GM21737 (cell line): ENCODE data around the gene TJP3.

ENCODE experiments used
- ATAC-seq: cut with Tn5 transposase; IDR thresholded peaks from one replicate; pipeline ENCODE4 v1.9.1; 2021; ENCODE audit warnings: mild to moderate bottlenecking, moderate library complexity; ENCODE audit not compliant: unreplicated experiment

Gene TJP3

GRCh38 chr19:3710265-3710812, 2.2 kb downstream of the TJP3 start:
- no peak for ATAC-seq

DNA sequence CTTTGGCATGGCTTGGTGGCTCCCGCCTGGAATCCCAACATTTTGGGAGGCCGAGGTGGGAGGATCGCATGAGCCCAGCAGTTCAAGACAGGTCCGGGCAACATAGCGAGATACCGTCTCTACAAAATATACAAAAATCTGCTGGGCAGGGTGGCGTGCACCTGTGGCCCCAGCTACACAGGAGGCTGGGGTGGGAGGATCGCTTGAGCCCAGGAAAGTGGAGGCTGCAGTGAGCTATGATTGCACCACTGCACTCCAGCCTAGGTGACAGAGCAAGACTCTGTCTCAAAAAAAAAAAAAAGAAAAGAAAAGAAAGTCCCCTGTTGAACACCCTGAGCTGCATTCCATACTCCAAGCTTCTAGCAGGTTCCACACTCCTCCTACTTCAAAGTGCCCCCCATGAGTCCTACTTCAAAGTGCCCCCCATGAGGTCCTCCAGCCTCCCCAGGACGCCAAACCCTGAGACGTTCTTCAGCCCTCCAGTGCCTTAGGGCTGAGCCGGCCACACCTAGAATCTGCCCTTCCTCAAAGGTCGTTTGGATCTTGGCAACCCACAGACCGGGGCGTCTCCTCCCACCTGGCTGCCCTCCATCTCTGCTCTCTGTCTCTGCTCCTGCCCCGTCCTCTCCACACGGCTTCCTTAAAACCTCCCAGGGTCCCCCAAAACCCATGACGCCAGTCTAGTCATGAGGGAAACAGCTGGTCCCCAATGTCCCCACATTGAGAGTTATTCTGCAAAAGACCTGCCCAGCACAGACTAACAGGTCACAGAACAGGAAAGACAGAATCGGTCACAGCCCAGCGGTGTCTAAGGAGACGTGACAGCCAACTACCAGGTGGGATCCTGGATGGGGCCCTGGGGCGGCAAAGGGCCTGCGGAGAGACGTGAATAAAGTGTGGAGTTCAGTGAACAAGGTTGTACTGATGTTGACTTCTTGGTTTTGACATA, 4.8 kb downstream of the TJP3 start:
- ATAC-seq: no peak

GRCh38 chr19:3716147-3716668, 8.0 kb downstream of the TJP3 start:
- ATAC-seq: no peak

DNA sequence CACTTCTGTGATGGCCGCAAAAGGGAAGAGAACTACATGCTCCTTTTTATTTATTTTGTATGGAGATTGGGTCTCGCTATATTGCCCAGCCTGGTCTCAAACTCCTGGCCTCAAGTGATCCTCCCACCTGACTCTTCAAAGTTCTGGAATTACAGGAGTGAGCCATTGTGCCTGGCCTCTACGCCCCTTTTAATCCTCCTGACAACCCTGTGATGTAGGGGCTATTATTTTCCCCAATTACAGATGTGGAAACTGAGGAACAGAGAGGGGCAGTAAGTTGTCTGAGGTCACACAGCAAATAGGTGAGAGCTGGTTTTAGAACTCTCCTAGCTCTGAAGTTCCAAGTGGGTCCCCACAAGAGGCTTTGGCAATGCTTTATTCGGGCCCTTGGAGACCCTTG, 11.7 kb downstream of the TJP3 start:
- no peak for ATAC-seq

DNA sequence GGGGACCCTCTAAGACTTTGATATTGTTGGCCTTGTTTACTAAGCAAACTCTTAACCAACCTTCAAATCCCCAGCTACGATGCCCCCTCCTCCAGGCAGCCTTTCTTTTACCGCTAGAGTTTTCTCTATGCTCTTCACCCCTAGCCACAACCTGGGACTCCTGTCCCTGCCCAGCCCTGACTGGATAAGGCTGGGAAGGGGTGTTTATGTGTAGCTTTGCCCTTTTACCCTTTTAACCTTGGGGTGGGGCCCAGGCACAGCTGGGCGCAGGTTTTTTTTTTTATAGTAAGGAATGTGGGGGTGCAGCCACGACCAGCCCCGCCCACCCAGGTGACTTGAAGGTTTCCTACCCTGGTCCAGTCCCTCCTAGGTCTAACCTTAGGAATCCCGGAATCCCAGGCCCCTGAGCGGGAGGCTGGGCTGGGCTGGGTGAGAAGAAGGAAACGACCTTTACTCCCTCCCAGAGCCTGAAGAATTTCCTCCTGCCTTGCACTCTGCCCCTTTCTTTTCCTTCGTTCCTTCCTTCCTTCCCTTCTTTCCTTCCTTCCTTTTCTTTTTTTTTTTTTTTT, 12.2 kb downstream of the TJP3 start:
- ATAC-seq: no peak

DNA sequence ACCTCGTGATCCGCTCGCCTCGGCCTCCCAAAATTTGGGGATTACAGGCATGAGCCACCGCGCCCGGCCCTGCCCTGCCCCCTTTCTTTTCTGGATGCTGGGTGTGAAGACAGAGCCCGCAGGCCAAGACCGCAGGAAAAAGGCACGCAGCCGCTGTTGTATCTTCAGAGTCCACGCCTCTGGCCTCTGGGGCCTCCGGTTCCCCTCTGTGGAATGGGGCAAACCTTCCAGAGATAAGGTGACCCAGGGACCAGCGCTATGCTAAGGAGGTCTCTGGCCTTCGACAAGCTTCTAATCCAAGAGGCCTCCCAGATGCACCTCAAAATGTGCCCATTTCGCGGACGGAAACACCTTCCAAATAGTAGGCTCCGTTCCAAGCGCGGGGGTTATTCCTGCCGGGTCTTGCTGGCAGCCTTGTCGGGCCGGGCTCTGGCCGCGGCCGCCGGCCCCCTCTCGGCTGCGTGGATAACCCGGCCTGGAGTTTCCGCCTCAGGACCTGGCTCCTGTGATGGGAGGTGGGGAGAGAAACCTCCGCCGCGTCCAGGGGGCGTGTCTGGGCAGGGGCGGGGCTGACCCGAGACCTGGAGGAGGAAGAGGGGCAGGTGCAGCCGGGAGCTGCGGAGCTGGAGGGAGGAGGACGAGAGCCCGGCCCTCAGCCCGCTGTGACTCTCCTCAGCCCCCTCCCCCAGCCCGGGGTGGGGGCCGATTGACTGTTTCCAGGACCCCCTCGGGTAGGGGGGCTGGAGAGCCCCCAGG, 13.1 kb downstream of the TJP3 start:
- ATAC-seq: no peak

DNA sequence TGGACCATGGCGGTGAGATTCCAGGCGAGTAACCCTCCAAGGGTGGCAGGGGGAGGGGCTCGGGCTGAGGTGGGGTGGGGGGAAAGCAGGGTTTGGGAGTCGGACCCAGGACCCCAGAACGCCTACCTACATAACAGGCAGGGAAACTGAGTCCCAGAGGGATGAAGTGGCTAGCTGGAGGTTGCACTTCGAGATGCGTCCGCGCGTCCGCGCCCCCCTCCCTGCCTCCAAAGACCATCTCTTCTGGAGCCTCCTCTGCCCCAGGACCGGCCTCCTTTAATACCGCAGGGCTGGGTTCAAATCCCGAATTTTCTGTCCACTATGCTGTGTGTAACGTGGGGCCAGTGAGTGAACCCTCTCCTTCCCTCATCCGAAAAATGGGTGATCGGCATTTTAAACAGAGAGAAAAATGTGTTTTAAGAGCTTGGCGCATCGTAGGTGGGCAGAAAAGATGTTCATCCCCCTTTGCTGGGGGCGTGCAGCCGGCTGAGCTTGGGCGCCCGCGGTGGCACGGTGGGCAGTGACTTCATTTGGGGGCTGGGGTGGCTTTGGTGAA, 13.8 kb downstream of the TJP3 start:
- ATAC-seq: no peak

GRCh38 chr19:3722443-3723109, 14.4 kb downstream of the TJP3 start:
- no peak for ATAC-seq

GRCh38 chr19:3723110-3723488, 14.9 kb downstream of the TJP3 start:
- ATAC-seq: no peak

DNA sequence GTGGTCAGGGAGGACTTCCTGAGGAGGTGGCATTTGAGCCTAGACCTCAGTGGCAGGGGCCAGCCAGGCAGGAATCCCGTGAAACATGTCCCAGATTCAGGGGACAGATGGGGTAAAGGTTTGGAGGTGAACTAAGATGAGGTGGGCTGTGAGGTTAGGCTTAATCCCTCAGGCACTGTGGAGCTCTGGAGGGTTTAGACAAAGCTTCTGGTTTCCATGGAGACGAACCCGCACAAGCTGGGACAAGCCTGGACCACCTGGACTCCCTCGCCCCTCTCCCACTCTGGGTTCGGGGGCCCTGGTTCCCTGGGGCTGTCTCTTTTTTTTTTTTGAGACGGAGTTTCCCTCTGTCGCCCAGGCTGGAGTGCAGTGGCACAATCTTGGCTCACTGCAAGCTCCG, 15.7 kb downstream of the TJP3 start:
- no peak for ATAC-seq

GRCh38 chr19:3725121-3725520, 16.9 kb downstream of the TJP3 start:
- no peak for ATAC-seq

DNA sequence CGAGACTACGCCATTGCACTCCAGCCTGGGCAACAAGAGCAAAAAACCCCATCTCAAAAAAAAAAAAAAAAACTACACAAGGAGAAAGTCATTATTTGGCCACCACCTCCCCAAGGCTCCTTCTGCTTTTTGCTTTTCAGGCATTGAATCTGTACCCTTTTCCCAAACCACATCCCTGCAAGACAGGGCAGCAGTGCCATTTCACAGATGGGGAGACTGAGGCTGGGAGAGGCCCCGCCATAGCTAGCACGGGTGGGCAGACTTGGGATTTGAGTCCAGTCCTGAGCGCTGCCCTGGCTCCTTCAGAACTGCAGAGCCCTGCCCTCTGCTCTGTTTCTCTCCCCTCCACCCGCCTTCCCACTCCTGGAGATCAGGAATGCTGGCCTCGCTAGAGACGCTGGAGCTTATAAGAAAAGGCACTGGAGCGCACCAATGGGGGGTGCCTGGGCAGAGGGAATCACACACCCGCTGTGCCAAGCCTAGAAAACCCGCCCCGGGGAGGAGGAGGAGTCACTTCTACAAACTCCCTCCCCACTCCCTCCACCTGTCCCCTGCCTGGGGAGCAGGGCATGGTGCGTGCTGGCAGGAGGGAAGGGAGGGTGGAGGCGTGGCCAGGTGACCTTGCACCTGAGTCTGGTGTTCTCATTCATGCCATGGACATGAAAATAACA, 17.6 kb downstream of the TJP3 start:
- ATAC-seq: no peak

- no peak for ATAC-seq
These were observed 22.3 kb downstream of the TJP3 start for GRCh38 chr19:3730457-3730958.

DNA sequence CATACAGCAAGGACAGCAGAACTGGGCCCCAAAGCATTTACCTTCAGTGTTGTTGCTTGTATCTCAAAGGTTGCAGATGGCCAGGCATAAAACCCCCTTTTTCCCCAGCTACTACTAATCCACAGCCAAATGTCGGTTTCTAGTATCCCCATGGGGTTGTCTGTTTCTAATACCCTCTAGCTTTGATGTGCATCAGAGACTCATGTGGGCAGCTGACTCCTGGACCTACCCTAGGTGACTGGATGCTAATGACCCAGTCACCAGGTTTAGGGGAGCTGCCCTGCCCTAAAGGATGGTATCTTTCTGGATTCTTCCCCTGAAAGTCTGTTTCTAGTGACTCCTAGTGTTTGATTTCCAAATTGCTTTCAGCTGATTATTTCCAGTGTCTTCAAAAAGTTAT, 23.9 kb downstream of the TJP3 start:
- ATAC-seq: no peak

- no peak for ATAC-seq
These were observed 25.5 kb downstream of the TJP3 start for GRCh38 chr19:3733549-3734309.

GRCh38 chr19:3734310-3734600, 26.1 kb downstream of the TJP3 start:
- ATAC-seq: no peak

- ATAC-seq: no peak
These were observed 28.0 kb downstream of the TJP3 start for GRCh38 chr19:3736106-3736724.

DNA sequence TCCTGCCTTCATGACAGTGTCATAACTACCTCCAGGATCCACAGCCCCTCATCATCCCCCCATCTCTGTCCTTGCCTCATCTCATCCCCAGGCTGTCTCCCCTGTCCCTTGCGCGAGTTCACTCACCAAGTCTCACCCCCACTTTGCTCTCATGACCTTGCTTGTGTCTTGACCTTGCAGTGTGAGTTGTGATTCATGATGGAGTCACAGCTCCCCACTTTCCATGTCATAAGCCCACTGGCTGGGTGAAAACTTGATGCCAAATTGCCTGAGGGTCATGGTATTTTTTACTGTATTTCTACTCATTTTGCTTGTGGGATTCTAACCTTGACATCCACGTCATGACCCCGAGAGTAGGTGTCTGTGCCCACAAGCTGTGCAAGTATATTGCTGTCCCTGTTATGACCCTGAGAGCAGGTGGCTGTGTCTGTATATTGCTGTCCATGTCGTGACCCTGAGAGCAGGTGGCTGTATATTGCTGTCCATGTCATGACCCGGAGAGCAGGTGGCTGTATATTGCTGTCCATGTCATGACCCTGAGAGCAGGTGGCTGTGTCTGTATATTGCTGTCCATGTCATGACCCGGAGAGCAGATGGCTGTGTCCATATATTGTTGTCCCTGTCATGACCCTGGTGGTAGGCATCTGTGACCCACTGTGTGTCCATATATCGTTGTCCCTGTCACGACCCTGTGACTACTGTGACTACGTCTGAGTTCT, 29.5 kb downstream of the TJP3 start:
- no peak for ATAC-seq
